Spleen (tissue), 7 donors: ENCODE data around the gene STAT2.
"Not testable (repeated sequence)": the region's sequence is repeated elsewhere in the genome, so short reads cannot be mapped to it uniquely, and the experiment has no call there.

Experiments
- POLR2A ChIP-seq, 3 donors: fragments of 450-650 bp; IDR thresholded peaks; one replicate each; pipeline ENCODE4 v1.5.1; 2017; ENCODE audit warnings: antibody characterized with exemption in 3 of 3, mild to moderate bottlenecking in 1 of 3
- POLR2AphosphoS5 ChIP-seq, 3 donors: sonication (generic); formaldehyde crosslinking; IDR thresholded peaks; one replicate each; pipeline ENCODE4 v1.5.1; 2017; ENCODE audit warnings: antibody characterized with exemption in 3 of 3
- TF ChIP-seq, protein P1 (sequence below), 11 experiments: fragments of 200-600 bp in 7 of 11; fragments of 450-650 bp in 4 of 11; sonication (generic) in 4 of 11; IDR thresholded peaks in 8 of 11; conservative IDR thresholded peaks in 3 of 11; 1 replicate in 7 of 11; 2 replicates in 4 of 11; pipeline versions ENCODE4 v1.4.0 to v1.8.0; 2016 to 2021; ENCODE audit warnings: antibody characterized with exemption in 11 of 11, inconsistent platforms in 4 of 11, mild to moderate bottlenecking in 1 of 11
- donor health status: DM: no; HTN: no; CAD: no; lungs with moderate emphysema.
- donor health status: DM: no; HTN: no; CAD: no.
- donor health status: DM: no; HTN: no; CAD: no.

DNA sequence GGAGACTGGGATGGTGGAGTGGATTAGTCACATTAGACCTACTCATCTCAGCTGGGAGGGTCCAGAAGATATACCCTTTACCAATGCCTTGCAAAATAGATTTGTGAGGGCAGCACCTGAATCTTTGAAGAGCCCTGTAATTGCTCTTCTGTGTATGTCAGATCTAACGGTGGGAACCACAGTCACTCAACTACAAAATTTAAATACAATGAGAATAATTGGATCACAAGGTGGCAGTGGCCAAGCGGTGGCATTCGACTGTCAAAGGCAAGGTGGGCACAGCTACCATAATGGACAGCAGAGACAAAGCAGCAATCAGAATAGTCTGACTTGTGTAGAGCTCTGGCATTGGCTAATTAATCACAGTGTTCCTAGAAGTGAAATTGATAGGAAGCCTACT is 39.6 kb upstream of the STAT2 start:
- TF ChIP-seq, protein P1, sequence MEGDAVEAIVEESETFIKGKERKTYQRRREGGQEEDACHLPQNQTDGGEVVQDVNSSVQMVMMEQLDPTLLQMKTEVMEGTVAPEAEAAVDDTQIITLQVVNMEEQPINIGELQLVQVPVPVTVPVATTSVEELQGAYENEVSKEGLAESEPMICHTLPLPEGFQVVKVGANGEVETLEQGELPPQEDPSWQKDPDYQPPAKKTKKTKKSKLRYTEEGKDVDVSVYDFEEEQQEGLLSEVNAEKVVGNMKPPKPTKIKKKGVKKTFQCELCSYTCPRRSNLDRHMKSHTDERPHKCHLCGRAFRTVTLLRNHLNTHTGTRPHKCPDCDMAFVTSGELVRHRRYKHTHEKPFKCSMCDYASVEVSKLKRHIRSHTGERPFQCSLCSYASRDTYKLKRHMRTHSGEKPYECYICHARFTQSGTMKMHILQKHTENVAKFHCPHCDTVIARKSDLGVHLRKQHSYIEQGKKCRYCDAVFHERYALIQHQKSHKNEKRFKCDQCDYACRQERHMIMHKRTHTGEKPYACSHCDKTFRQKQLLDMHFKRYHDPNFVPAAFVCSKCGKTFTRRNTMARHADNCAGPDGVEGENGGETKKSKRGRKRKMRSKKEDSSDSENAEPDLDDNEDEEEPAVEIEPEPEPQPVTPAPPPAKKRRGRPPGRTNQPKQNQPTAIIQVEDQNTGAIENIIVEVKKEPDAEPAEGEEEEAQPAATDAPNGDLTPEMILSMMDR (IDR thresholded peaks at IDR 0.05 in 8 of 11, conservative IDR thresholded peaks at IDR 0.05 in 3 of 11): not testable (repeated sequence)
- not testable (repeated sequence) for TF ChIP-seq POLR2A, POLR2AphosphoS5 (IDR thresholded peaks at IDR 0.05)
